ENCODE data around the gene AARS2.
A peak's percentile ranks its signal among the peaks of the same experiment; 100 is the strongest.
"Not testable (repeated sequence)": the region's sequence is repeated elsewhere in the genome, so short reads cannot be mapped to it uniquely, and the experiment has no call there.

The AARS2 gene

GRCh38 chr6:44312901-44313788 lies at the start of gene AARS2:
TSS of gene AARS2 (minus strand) at chr6:44313347. CDS start at chr6:44313323, 24 bp downstream.
- peak; percentile 80 for DNase-seq (ENCODE audit: low spot score)

DNA sequence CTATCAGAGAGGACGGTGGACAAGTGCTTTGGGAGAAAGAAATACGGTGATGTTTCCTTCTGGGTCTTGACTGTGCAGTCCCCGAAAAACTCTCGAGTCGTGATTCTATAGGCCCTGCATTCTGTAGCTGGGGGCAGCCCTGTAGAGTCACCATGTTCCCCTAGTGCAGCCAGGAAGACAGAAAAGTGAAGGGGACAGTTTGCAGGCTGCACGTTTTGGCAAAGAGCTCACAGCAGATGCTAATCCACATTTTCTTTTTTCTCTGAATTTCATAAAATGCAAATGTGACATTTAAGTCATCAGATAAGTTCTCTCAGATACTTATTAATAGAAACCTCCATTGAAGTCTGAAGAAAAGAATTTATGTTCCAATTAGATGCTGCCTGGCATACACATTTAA lies 48.8 kb upstream of the AARS2 start:
- peak; percentile 17 for DNase-seq (ENCODE audit: low spot score)

- no peak for DNase-seq (ENCODE audit: low spot score)
These were observed 46.8 kb upstream of the AARS2 start for GRCh38 chr6:44359973-44360372.

GRCh38 chr6:44356487-44356886 lies 43.3 kb upstream of the AARS2 start:
- DNase-seq (ENCODE audit: low spot score): no peak

GRCh38 chr6:44355640-44356039 lies 42.5 kb upstream of the AARS2 start:
- no peak for DNase-seq (ENCODE audit: low spot score)

GRCh38 chr6:44353336-44353735 lies 40.2 kb upstream of the AARS2 start:
- DNase-seq (ENCODE audit: low spot score): no peak

DNA sequence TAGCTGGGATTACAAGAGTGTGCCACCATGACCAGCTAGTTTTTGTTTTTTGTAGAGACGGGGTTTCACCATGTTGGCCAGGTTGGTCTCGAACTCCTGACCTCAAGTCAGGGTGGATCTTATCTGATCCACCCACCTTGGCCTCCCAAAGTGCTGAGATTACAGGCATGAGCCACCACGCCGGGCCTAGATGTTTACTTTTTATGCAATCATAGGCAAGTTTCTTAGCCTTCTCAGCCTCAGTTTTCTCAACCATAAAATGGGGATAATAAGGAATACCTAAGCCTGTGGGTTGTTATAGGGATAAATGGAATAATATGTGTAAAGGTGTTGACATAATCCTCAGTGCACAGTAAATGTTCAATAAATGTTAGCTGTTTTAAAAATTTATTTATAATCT lies 39.1 kb upstream of the AARS2 start:
- DNase-seq (ENCODE audit: low spot score): no peak

DNA sequence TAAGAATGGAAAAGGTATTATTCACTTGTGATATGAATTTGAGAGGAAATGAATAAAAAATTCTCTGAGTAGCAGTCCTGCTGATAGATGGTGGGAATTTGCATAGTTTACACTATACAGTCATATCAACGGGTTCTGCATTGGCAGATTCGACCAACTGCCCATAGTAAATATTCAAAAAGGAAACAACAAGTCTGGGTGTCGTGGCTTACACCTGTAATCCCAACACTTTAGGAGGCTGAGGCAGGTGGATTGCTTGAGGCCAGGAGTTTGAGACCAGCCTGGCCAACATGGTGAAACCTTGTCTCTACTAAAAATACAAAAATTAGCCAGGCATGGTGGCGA lies 37.5 kb upstream of the AARS2 start:
- DNase-seq (ENCODE audit: low spot score): not testable (repeated sequence)

DNA sequence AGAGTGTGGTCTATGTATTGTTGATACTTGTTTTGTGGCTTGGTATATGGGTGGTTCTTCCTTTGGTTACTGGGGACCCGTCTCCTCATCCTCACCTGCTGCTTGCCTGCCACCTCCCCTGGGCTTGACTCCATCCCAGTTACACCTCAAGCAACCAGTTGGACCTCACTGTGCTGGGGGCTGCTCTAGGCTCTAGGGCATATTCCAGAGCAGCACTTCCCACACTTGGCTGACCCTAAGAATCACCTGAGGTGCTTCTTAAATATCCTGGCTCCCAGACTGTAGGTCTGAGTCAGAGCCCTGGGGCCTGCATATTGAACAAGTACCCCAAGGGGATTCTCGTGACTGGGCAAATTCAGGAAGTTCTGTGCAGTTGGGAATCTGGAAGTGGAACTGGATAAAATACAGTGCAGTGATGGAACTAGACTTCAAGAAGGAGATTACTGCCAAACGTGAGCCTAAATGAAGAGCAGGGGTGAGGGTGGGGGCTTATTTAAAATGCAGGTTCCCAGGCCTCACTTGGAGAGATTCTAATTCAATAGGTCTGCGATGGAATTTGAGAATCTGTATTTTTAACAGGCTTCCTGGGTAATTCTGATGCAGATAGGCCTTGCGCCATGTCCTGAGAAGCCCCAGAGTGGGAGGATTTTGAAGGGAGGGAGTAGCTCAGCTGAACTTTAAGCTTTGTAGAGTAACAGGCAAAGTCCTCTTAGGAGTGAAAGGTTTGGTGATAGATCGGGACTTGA lies 36.9 kb upstream of the AARS2 start:
- no peak for DNase-seq (ENCODE audit: low spot score)

DNA sequence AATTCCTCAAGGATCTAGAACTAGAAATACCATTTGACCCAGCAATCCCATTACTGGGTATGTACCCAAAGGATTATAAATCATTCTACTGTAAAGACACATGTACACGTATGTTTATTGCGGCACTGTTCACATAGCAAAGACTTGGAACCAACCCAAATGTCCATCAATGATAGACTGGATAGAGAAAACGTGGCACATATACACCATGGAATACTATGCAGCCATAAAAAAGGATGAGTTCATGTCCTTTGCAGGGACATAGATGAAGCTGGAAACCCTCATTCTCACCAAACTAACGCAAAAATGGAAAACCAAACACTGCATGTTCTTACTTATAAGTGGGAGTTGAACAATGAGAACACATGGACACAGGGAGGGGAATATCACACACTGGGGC lies 33.7 kb upstream of the AARS2 start:
- DNase-seq (ENCODE audit: low spot score): not testable (repeated sequence)

- no peak for DNase-seq (ENCODE audit: low spot score)
These were observed 29.3 kb upstream of the AARS2 start, which contains the start of gene SPATS1 for GRCh38 chr6:44342489-44342888. TSS of gene SPATS1 (plus strand) at chr6:44342650. CDS start at chr6:44343096, 446 bp downstream.

DNA sequence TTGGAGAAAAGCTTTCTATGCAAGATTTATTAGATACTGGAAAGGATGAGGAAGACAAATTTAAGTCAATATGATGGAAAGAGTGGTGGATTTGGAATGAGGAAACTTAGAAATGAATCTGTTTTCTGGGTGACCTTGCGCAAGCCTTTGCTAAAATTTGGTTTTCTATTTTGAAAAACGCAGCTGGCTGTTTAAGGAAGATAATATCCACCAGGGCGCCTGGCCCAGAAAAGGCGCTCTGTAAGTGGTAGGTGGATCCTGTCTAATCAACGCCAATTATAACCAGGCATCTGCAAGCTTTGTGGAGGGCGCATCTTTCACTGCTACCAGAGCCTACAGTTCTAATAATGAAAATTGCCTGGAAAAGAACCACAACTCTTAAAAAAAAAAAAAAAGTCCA lies 28.9 kb upstream of the AARS2 start:
- peak; percentile 29 for DNase-seq (ENCODE audit: low spot score)

DNA sequence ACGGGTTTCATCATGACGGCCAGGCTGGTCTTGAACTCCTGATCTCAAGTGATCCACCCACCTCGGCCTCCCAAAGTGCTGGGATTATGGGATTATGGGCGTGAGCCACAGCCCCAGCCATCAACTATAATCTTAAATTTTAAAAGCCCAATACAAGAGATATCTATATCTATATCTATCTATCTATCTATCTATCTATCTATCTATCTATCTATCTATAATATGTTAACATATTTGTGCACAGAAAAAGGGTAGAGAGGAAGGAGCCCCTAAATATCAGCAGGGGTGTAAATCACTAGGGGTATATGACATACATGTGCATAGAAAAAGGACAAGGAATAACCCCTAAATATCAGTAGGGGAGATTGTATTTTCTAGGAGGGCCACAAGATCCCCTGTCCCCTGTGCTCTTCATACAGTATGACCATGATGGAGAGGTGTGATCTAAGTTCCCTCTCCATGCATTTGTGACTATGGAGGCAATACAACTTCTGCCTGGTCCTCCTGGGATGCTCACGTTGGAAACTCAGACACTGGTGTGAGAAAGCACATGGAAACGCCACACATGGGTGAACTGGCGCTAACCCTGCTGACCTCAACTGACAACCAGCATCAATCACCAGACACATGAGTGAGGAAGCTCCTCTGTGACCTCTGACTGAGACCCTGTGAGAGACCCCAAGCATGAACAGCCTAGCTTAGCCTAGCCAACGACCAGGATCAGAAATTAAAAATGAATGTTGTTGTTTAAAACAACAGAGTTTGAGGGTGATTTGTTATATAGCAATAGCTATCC lies 28.1 kb upstream of the AARS2 start:
- no peak for DNase-seq (ENCODE audit: low spot score)

GRCh38 chr6:44339763-44340625 lies 26.8 kb upstream of the AARS2 start:
- no peak for DNase-seq (ENCODE audit: low spot score)

GRCh38 chr6:44339301-44339700 lies 26.2 kb upstream of the AARS2 start:
- DNase-seq (ENCODE audit: low spot score): no peak

DNA sequence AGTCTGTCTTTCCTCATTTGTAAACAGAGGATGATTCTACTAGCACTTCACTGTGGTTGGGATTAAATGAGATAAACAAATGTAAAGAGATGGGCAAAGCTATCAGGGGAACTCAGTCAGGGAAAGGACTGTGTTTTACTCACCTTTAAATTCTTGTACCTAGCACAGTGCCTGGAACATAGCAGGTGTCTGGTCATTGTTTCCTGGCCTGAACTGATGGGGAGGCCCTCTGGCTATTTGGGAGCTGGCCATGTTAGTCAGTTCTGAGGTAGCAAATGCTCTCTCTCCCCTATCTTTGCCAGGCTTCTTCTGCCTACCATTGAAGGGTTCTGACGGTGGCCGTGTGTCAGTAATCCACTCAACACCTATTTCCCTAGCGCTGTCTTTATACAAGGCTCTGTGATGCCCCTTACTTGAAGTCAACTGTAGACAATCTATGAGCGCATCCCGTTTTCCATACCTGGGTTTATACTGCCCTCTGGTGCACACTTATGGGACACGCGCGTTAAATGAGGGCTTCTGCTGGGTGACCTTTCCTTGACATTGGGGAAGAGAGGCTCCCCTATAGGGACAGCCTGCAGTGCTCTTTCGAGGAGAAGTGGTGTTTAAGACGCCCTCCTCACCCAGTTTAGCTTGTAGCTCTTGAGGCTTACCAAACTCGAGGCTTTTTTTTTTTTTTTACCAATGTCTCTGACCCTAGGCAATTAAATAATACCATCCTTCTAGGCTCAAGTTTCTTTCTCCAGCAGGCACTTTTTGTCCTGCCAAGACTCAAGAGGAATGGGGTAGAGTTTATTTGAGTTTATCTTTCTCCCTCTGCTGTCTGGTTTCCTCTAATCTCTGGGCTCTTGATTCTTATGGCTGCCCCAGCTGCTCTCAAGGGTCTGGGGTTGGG lies 25.3 kb upstream of the AARS2 start:
- peak; percentile 47 for DNase-seq (ENCODE audit: low spot score)

- DNase-seq (ENCODE audit: low spot score): no peak
These were observed 22.5 kb upstream of the AARS2 start for GRCh38 chr6:44335631-44336030.

GRCh38 chr6:44333942-44334341 lies 20.8 kb upstream of the AARS2 start:
- DNase-seq (ENCODE audit: low spot score): no peak

DNA sequence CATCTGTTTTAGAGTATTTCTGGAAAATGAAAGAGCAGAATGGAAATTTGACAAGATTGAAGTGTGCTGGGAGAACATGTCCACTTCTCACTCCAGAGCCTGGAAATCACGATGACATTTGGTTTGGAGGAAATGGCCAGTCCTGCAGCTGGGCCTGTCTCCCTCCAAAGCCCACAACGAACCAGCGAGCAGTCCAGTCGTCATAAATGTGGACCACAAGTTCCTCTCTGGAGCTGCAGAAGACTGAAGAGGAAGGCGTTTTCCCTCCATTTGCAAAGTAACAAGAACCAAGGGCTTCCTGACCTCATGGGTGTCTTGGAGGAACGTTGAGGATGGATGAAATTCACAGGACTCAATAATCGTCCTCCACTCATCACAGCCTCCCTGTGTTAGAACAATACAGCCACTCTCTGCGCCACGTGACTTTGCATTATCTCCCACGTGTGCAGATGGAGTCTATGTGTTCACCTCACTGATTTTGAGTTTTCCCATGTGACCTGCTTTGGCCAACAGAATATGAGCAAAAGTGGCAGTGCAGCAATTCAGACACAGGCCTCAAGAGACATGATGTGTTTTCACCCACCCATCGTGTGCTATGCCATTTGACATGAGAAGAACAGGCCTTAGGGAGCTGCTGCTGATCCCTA lies 20.2 kb upstream of the AARS2 start:
- no peak for DNase-seq (ENCODE audit: low spot score)

DNA sequence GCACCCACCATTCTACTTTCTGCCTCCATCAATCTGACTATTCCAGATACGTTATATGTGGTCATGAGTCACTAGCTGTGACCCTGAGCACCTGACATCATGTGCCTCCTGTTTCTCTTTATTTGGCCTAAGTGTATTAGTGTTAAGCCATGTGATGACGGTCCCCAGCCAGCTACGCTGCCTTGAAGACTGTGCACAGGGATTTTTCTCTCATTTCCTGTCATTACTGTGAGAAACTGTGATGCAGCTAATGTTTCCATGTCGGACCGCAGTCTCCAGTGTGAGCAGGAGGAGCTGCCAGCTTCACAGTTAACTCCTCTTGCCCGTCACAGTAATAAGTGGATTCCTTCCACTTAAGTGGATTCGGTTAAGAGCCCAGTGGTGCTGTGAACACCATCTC lies 19.4 kb upstream of the AARS2 start:
- DNase-seq (ENCODE audit: low spot score): no peak
